ENCODE results near the gene MAP6D1.

MAP6D1 gene

DNA sequence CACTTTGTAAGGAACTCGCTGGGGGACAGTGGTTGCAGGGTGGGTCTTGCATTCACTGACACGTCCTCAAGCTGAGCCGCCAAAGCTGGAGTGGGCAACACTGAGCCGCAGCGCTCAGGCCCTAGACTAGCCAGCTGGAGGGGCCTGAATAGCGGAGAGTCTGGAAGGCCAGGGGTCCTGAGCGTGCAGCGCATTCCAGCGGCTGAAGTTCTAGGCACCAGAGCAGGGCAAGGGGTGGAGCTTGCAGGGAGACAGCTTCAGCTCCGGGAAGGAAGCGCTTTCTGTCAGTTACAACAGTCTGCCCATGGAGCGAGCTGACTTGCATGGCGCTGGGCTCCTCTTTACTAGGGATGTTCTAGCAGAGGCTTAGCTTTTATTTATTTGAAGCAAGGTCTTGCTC lies 2.7 kb downstream of the MAP6D1 start:
- DNase-seq, result no peak

DNA sequence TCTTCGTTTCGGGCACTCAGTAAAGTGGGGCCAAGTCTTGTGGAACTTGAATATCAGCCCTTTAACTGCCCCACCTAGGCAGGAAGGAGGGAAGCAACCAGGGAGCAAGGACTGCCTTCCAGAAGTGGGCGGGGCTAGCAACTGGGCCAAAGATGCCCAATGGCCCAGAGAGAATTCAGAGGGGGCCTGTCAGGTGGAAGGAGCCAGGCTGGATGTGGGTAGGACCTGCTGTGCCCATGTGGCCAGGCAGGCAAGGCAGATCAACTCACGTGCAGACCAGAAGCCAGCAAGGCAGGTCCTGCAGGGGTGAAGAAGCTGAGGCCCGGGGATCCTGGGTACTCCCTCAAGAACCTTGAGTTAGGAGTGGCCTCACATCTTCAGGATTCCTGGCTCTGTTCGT lies 5.5 kb downstream of the MAP6D1 start:
- no peak for DNase-seq

DNA sequence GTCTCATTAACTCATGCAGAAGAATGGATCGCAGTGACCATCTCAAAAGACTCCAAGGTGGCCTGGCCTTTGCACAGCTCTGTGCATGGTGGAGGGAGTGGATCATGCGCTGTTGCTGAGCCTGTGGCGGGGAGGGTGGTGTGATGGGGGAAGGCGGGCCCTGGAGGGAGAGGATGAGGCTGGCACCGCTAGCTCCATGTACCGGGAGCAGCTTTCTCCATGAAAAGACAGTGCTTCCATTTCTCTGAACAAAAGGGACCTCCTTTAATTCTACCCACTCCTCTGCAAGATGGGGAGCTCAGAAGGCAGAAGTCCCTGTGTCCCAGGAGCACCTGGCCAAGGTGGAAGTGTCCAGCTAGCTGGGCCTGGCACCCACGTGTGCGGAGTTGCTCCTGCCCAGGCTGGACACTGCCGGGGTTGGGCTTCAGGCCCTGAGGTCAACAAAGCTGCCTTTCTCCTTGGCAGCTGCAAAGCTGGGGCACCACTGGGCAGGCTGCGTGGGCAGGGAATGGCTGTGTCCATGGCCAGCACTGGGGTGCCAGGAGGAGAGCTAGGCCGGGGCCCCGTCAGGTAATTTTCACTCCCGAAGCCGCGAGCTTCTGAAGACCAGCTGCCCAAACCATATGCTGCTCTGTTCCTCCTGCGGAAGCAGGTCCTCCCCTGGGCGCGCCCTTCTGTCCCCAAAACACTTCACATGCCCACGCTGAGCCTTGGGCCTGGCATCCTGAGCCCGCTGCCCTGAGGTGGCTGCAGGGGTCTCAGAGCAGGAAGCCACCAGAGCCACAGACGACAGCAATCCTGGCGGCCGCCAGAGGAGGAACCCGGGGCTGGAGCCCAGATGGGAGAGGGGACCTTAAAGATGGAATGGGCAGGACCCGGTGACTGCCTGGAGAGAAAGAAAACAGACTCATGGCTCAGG lies 6.4 kb downstream of the MAP6D1 start:
- no peak for DNase-seq

DNA sequence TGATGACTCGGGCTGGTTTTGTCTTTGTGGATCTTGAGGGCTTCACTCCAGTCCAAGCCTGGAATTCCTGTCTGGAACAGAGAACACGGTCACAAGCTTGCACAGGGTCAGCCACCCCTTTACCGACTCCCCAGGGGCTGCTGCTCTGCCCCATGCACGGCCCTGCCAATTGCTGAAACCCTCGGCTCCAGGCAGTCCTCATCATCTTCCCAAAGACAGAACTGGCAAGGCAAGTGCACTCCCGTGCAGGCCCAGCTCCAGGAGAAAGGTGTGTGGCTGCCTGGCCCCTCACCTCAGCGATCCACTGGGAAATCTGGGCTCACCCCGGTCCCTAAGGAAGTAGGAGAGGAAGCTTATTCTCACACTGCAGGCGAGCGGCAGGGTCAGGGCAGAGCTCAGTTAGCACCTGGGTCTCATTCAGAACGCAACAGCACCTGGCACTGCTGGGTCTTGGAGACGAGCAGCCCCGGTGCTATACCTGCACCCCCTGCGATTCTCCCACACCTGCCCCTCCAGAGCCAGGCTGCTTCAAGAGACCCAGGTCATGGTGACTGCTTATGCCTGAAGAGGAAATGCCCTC lies 7.2 kb downstream of the MAP6D1 start:
- no peak for DNase-seq

DNA sequence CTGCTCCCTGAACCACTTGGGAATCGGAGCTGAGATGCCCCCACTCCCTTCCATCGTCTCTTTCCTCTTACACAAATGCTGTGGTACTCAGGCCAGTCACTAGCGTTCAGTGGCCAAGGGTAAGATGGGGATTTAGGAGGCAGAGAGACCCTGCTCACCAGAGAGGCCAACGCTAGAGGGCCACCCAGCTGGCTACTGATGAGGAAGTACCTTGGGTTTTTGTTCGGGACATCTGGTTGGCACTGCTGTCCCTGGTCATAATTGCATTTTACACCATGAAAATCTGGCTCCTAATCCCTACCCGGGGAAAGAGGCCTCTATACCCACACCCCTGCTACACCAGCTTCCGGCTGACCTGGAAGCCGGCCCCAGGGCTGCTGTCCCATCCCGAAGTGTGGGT lies 7.7 kb downstream of the MAP6D1 start:
- no peak for DNase-seq

DNA sequence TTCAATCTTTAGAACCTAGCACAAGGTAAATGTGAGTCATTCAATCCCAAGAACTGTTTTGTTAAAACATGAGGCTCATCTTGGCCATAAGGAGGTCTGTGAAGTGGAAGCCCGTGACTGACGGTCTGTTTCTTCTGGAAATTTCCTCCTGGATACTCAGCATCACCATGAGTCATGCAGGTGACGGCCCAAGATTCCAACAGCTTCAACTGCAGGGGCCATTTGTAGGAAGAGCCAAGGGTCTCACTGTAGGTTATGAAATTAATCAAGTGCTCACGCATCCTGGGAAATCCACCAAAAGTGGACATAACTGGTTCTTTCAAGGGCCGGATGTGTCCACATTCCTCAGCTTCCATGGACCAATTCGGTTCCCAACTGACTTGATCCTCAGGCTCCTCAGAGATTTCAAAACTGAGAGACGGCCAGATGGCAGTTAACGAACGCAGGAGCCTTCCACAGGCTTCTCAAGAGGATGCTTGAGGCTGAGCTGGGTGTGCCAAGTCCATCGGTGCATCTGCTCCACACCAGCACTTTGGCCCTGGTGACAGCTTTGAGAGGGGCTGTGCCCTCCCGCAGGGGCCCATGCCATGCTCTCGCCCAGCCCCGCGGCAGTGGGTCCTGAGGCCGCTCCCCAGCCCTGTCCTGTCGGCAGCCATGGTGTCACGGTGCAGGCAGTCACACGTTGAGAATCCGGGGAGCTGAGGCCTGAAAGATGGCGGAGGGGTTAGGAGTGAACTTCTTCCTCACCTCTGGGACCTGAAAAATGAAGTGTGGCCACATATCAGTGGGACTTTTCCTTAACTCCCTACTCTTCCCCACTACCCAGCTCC lies 8.5 kb downstream of the MAP6D1 start:
- peak; percentile 34 for DNase-seq

DNA sequence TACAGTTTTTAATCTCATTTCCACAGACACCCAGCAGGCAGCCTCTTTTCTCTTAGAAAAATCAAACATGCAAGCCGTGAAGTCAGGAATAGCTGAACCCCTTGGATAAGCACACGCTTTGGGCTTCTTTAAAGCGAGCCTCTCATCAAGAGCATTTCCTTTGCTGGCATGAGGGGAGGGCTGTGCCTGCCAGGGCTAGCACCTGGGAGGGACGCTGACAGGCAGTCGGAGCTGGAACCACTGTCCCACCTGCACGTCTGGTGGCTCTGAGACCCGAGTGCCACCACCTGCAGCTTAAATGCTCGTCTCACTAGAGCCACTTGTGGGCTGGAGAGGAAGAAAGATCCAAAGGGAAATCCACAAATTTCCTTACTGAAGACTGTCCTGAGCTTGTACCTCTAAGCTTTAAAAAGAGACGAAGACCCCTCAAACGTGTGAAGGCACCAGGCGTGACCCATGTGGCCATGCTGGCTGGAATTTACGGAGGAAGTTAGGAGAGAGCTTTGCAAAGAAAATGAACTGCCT lies 9.4 kb downstream of the MAP6D1 start:
- DNase-seq, result no peak

DNA sequence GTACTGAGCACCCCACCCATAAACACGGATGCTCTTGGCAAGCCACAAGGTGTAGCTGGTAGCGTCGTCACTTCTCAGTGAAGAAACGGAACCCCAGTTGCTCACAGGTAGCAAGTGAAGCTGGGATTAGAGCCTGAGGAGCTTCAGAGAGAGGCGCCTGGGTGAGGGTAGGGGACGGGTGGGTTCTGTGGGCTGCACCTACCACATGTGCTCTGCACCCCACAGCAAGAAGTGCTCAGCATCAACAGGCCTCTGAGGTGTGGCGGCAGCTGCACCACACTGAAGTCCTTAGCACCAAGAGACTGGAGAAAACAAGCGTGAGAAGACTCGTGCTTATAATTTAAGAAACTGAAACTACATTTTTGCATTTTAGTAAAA lies 9.8 kb downstream of the MAP6D1 start:
- no peak for DNase-seq

DNA sequence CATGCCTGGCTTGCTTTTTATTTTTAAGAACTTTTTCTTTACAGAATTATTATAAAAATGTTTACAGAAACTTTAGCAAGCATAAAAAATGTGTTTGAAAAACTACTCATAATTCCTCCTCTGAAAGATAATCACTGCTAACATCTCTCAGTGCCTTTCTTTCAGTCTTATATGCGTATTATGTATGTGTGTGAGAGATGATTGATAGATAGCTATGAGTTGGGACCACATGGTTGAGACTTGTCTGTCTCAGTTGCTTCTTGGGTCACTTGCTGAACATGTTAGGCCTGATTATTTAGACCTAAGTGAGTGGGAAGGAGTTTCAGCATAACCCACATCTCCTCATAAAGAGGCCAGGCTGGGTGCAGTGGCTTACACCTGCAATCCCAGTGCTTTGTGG lies 11.1 kb downstream of the MAP6D1 start:
- no peak for DNase-seq

DNA sequence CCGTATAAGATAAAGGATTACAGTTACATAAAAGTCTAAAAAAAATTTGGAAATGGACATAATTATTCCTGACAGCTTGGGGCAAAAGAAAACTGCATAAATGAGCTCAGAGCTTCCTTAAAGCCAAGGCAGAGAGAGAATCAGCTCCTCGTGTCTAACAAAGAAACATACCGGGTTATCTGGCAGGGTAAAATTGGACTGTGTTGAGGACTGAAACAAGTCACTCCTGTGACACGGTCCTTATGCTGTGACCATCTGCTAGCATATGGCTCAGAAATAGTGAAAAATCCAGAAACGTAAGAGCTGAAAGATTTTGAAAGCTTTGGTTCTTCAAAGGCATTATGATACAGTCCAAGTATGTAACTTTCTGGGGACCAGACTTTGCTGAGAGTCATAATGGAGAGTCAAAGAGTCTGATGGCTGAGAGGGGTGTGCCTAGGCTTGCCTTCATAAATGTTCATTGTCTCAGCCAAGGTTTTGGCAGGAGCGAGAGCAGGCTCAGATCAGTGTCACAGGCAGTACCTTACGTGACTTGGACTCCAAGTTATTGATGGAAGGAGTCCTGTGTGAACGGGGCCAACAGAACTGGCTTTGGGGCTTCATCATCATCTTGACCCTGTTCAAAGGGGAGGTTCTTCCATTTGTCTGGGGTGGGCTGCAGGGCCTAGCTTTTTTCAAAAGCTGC lies 12.5 kb downstream of the MAP6D1 start:
- DNase-seq, result peak; percentile 91

DNA sequence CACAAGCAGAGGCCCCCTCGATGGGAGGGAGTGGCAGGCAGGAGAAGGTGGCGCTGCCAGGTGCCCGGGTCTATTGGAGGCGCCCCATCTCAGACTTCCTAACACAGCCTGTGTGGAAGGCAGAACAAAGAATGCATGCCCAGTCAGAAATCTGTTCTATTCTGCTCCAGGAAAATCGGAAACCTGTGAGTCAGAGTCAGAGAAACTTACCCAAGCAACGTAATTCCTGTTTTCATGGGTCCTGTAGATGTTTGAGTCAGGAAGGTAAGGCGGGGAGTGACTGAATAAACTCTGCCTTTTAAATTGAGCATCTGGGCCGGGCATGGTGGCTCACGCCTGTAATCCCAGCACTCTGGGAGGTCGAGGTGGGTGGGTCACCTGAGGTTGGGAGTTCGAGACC lies 13.7 kb downstream of the MAP6D1 start:
- no peak for DNase-seq

DNA sequence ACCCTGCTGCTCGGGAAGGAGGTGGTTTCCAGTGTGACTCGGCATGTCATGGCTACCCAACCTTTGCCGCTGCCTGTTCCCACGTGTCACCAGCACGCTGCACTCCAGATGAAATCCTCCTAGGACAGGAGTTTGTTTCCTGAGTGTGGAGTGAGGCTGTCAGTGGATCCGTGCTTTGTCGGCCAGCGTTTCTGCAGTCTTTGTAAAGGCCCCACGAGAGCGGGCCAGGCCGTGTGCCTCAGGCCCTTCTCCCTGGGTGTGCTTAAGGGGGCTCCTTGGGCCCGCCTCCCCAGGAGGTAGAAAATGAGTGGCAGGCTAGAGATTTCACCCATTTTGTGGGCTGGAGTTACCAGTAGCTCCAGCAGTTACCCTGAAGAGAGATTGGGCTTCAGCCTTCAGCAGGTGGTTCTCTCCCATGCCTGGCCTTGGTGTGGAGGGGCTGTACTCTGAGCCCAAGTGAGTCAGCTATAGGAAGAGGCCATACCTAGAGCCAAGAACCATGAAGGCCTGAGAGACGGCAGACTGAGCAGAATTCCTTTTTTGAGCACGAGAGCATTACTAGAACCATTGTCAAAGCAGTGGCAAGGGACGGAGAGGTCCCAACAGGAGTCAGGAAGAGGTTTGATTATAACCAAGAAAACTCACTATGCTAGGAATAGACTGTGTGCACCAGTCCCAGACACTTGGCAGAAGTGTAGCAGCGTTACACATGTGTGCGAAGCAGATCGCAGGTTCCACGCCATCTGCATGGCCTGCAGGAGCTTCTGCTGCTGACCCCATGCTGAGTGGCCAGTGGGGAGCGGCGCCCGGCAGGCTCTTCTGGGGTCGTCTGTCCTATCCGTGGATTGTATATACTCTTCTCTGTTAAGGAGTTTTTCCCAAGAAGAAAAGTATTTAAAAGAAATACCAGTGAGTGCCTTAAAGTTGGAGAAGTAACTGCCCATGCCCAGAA lies 14.5 kb downstream of the MAP6D1 start:
- DNase-seq, result no peak

DNA sequence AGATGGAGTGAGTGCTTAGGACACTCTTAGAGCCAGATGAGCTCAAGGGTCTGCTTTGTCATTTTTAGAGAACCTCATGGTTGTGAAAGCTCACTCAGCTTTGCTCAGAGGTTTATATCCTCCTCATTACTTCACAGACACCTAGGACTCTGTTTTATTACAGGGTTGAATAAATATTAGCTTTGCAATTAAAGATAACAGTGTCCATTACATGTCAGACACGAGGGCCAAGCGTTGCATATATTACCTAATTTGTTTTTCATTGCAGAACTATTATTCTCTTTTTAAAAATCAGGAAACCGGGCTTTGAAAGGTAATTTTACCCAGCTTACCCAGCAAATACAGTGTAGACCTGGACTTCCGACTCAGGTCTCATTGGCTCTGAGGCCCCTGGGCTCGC lies 16.1 kb downstream of the MAP6D1 start:
- DNase-seq, result no peak

DNA sequence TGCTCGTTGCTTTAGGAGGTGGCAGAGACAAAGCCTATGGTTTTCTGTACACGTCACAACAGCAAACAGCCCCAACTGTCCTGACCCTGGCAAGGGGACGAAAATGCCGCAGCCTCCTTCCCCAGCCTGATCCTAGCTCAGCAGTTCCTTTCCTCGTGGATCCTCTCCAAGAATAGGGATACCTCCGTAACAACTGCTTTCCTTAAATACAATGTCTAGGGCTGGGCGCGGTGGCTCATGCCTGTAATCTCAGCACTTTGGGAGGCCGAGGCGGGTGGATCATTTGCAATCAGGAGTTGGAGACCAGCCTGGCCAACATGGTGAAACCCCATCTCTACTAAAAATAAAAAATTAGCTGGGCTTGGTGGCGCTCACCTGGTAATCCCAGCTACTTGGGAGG lies 17.0 kb downstream of the MAP6D1 start:
- no peak for DNase-seq

DNA sequence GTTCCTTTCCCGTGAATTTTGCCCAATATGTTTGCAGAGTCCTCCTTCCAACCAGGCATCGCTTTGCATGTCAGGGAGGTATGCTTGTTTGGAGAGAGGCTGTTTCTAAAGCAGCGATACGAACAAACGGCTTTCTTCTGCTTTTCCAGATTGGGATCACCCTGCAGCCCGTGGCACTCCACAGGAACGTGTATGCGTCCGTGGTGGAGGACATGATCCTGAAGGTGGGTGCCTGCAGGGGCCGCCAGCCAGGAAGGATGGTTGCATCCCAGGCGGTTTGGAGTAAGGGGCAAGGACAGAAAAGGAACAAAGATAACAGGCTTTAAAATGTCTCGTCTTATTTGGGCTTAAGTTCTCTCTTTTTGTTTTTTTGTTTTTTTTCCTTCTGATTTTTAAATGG lies 17.5 kb downstream of the MAP6D1 start:
- no peak for DNase-seq

DNA sequence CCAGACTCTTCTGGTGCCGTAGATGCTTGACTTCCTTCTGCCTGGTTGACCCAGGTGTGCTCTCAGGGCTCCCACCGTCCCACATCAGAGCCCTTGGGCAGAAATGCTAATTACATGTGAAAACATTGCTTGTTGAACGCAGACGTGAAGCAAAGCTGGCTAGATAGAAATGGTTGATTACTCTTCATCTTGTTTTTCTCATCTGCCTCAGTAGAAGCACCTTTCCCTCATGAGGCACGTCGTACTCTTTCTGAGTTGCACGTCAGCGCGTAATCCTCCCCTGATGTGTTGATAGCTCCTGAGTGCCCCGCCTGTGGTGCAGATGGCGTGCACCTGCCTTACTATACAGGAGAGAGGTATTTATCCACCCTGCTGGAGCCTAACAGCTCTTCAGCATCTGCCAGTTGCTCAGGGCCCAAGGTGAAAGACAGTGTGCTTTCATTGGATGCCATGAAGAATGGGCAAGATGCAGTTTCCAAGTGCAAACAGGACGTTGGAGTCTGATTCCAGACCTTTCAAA lies 18.1 kb downstream of the MAP6D1 start:
- peak; percentile 97 for DNase-seq

DNA sequence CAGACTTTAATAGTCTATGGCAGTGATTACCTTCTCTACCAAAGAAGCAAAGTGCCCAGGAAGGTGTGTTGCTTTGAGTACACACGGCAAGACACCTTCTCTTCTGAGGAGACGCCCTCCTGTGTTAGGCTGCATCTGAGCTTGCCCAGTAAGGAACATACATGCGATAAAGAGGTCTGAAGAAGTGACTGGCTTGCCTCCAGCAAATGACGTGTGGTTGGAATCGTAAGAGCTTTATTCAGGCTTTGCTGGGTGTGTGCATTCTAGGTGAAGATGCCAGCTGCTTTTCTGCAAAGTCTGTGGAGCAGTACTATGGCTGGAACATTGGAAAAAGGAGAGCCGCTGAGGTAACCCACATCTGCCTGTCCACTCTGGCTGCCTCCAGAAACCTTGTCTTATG lies 22.4 kb downstream of the MAP6D1 start:
- peak; percentile 12 for DNase-seq

DNA sequence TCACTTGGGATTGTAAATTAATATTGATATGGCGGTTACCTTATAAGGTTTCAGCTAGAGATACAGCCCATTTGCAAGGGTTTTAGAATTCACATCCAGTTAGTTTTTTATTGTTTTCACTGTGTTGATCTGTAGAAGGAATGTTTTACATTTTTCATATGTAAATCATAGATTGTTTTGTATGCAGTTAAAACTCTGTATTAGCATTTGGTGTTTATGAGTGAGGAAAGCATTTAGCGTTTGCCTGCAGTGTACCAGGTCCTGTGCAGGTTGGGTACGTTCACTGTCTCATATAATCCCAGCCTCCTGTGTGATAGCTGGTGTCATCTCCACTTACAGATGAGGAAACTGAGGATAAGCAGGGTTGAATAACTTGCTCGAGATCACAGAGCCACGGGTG lies 23.8 kb downstream of the MAP6D1 start:
- DNase-seq, result no peak

DNA sequence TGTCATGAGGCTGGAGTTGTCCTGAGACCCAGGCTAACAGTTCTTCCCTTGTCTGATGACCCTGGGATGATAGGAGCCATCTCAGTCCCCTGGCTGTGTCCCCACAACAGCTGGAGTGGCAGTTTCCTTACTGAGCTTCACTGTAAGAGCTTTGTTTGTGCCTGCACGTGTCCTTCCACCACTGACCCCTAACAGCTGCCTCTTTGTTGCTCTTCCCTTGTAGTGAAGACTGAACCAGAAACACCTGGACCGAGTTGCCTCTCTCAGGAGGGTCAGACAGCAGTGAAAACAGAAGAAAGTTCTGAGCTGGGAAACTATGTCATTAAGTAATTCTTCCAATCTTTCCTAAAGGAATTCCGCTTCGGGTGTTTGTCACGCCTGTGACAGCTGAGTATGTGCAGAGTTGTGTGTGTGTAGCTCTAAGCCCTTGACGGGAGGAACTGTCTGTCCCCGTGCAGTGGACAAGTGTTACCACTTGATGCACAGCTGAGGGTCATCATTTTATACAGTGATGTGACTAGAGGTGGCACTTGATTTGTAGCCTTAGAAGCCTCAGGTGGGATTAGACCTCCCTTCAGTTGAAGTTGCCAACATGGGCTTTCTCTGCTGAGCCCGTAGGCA lies 25.0 kb downstream of the MAP6D1 start:
- DNase-seq, result no peak

DNA sequence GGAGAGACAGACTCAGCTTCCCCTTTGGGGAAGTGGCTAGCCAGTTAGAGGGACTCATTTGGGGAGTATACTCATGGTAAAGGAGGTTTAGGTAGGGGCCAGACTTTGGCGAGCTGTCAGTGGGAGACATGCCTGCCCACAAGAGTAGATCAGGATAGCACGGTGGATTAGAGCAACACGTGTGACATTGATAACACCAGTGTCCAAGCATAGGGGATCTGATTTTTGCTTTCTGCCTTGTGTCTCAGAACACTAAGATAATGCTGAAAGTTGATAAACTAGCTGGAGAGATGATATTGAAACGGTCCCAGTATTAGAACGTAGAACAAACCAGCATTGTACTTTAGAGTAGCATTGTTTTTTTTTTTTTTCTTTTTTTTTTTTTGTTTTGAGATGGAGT lies 25.9 kb downstream of the MAP6D1 start:
- DNase-seq, result no peak

DNA sequence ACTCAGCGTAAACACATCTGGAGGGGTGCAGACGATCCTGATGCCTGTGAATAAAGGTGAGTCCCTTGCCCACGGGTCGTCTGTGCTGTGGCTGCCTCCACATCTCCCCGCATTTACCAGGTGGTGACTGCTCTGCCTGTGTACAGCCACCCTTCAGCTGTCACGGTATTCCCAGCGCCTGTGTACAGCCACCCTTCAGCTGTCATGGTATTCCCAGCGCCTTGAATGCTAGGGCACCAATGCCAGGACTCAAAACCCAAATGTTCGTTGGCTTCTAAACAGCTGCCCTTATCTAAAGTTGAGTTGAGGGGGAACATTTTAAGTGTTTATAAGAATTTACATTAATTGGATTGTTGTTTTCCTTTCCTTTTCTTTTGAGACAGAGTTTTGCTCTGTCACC lies 27.4 kb downstream of the MAP6D1 start:
- DNase-seq, result no peak
